CD14-positive monocyte (primary cell): ENCODE results near the gene EYS. TPM values are rescaled to one million over a fixed set of nuclear protein-coding genes. Genes with fewer than 3 reads are reported as not detected.

Experiments
- DNase-seq, 3 donors: peaks; one replicate each; pipeline ENCODE4 v3.0.0-alpha.2; 2011 to 2022
- H2AFZ ChIP-seq: 2 replicates; pipeline ENCODE4 v1.6.0; 2012; ENCODE audit warnings: mild to moderate bottlenecking, low read depth, low read length, inconsistent platforms; ENCODE audit not compliant: insufficient read depth, poor library complexity, severe bottlenecking
- H3K27ac ChIP-seq, 2 donors: 1 replicate in 1 of 2; 2 replicates in 1 of 2; pipeline ENCODE4 v1.5.1; 2012 to 2013; ENCODE audit warnings: low read length in 2 of 2, control low read depth in 1 of 2, inconsistent platforms in 1 of 2, low read depth in 1 of 2, mild to moderate bottlenecking in 1 of 2
- H3K27me3 ChIP-seq, 2 donors: one replicate each; pipeline versions ENCODE4 v1.6.0 to v1.6.1; 2011 to 2013; ENCODE audit warnings: low read length in 2 of 2; ENCODE audit not compliant: control insufficient read depth in 2 of 2, insufficient read depth in 2 of 2
- H3K36me3 ChIP-seq, 2 donors: replicated peaks in 1 of 2; 1 replicate in 1 of 2; 2 replicates in 1 of 2; pipeline versions ENCODE4 v1.5.1 to v1.6.1; 2012 to 2013; ENCODE audit warnings: low read length in 2 of 2, control low read depth in 1 of 2, inconsistent platforms in 1 of 2, mild to moderate bottlenecking in 1 of 2; ENCODE audit not compliant: insufficient read depth in 2 of 2, control insufficient read depth in 1 of 2
- H3K4me1 ChIP-seq, 2 donors: 1 replicate in 1 of 2; 2 replicates in 1 of 2; pipeline versions ENCODE4 v1.5.1 to v1.6.1; 2012 to 2013; ENCODE audit warnings: low read length in 2 of 2, control low read depth in 1 of 2, inconsistent platforms in 1 of 2, mild to moderate bottlenecking in 1 of 2, moderate library complexity in 1 of 2; ENCODE audit not compliant: insufficient read depth in 2 of 2, control insufficient read depth in 1 of 2
- H3K4me2 ChIP-seq: replicated peaks from 2 replicates; pipeline ENCODE3; 2012; ENCODE audit warnings: low read length, moderate library complexity, mild to moderate bottlenecking; ENCODE audit not compliant: poor library complexity, severe bottlenecking; ENCODE audit errors: extremely low read depth
- H3K4me3 ChIP-seq, 3 experiments: fragments of 200-600 bp in 1 of 3; sonication (generic) in 1 of 3; replicated peaks in 1 of 3; 1 replicate in 2 of 3; 2 replicates in 1 of 3; pipeline ENCODE4 v1.5.1; 2011 to 2013; ENCODE audit warnings: low read length in 3 of 3, mild to moderate bottlenecking in 3 of 3, control low read depth in 2 of 3, low read depth in 2 of 3, inconsistent platforms in 1 of 3, moderate library complexity in 1 of 3
- H3K79me2 ChIP-seq: 2 replicates; pipeline ENCODE4 v1.6.0; 2012; ENCODE audit warnings: mild to moderate bottlenecking, control low read depth, inconsistent platforms, low read length, moderate library complexity; ENCODE audit not compliant: insufficient read depth
- H3K9ac ChIP-seq: 2 replicates; pipeline ENCODE4 v1.6.0; 2017; ENCODE audit warnings: low read length, mild to moderate bottlenecking; ENCODE audit not compliant: insufficient read depth, poor library complexity, severe bottlenecking
- H3K9me3 ChIP-seq, 2 donors: replicated peaks in 1 of 2; 1 replicate in 1 of 2; 2 replicates in 1 of 2; pipeline versions ENCODE4 v1.5.1 to v1.6.1; 2012 to 2013; ENCODE audit warnings: low read length in 2 of 2, control low read depth in 1 of 2; ENCODE audit not compliant: control insufficient read depth in 1 of 2, insufficient read depth in 1 of 2
- H4K20me1 ChIP-seq: 2 replicates; pipeline ENCODE4 v1.6.0; 2012; ENCODE audit warnings: mild to moderate bottlenecking, low read length, control low read depth, moderate library complexity; ENCODE audit not compliant: insufficient read depth
- H3K27ac Mint-ChIP-seq, 7 donors: one replicate each; pipeline ENCODE4 v1.8.0; 2020; ENCODE audit warnings: mild to moderate bottlenecking in 7 of 7, mixed read lengths in 7 of 7, moderate library complexity in 6 of 7, inconsistent platforms in 2 of 7
- H3K27me3 Mint-ChIP-seq, 3 donors: one replicate each; pipeline ENCODE4 v1.8.0; 2021 to 2022; ENCODE audit warnings: low read depth in 3 of 3, mild to moderate bottlenecking in 3 of 3, mixed read lengths in 3 of 3, moderate library complexity in 3 of 3, inconsistent platforms in 1 of 3
- H3K36me3 Mint-ChIP-seq, 2 donors: one replicate each; pipeline ENCODE4 v1.8.0; 2020; ENCODE audit warnings: mixed read lengths in 2 of 2, inconsistent platforms in 1 of 2, mild to moderate bottlenecking in 1 of 2
- H3K4me1 Mint-ChIP-seq: one replicate; pipeline ENCODE4 v1.8.0; 2020; ENCODE audit warnings: mild to moderate bottlenecking, mixed read lengths
- H3K4me3 Mint-ChIP-seq, 2 donors: one replicate each; pipeline ENCODE4 v1.8.0; 2020; ENCODE audit warnings: mild to moderate bottlenecking in 2 of 2, mixed read lengths in 2 of 2, moderate library complexity in 1 of 2
- H3K9me3 Mint-ChIP-seq, 7 donors: one replicate each; pipeline ENCODE4 v1.8.0; 2020 to 2022; ENCODE audit warnings: mixed read lengths in 7 of 7, mild to moderate bottlenecking in 6 of 7, moderate library complexity in 6 of 7, inconsistent platforms in 2 of 7
- CTCF ChIP-seq: fragments of 200-600 bp; IDR thresholded peaks from one replicate; pipeline ENCODE4 v1.8.0; 2022; ENCODE audit warnings: antibody characterized with exemption, mild to moderate bottlenecking
- WGBS: methylation state at CpG from one replicate; pipeline ENCODE4 v1.1.5; 2013; ENCODE audit warnings: missing lambda C conversion rate; ENCODE audit not compliant: insufficient coverage; 5-methylcytosine and 5-hydroxymethylcytosine counted together
- intact Hi-C, 2 donors: fragments of 100-400 bp; cut with micrococcal nuclease; formaldehyde crosslinking; loops; one replicate each; pipeline versions ENCODE4 v1.15.0 to v1.15.1; 2023
- polyA plus RNA-seq, 3 donors: library from polyadenylated mRNA; depleted of rRNA in 1 of 3; unstranded in 2 of 3; stranded (reverse) in 1 of 3; fragments of 300-500 nt in 2 of 3; fragments of >200 nt in 1 of 3; fragmentation: Illumina TruSeq in 2 of 3; gene quantifications; 1 replicate in 2 of 3; 2 replicates in 1 of 3; pipeline ENCODE4 v1.2.3, GENCODE V29; 2012 to 2021

The EYS gene
- polyA plus RNA-seq, 3 donors: 0.01 to 0.03 TPM; not detected in 1

DNA sequence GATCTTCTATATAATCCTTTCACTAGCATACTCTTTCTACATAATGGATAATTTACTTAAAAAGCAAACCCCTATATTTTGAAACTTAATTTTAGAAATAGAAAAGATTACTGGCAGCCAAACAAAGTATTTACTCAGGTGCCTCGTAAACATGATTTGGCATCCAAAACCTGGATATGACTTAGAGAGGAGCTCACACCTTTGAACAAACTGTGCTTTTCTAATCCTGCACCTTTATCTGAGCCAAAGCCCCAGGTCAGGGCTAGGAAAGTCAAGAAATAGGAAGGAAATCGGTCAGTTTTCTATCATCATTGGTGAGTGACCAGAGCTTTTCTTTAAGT is 1900.5 kb downstream of the EYS start:
- H3K36me3 ChIP-seq: no peaks in the 10 kb centered on the region
- intact Hi-C loops: loop anchor here (2.0 to 10.0 kb wide), 2 partner anchors 234 to 462 kb away; partner anchors contain the start of genes LOC128125822 (in 1 of the 2) and PTP4A1 (in 1 of the 2)
- peak overlapping the region; percentile 69 for H2AFZ ChIP-seq
- H3K9ac ChIP-seq: peak overlapping the region; percentile 61
- peak overlapping the region; percentile 21 to 77 (median 71) for H3K4me3 ChIP-seq
- H3K27ac ChIP-seq: peak overlapping the region; percentile 65 to 99
- Mint-ChIP-seq H3K27me3 (no peaks in the 10 kb centered on the region), H3K36me3 (peaks cover 10 to 13% of the 10 kb centered on the region in 2 donors), H3K4me3 (peak overlapping the region; percentile 66 to 84), H3K4me1 (peaks cover 50% of the 10 kb centered on the region), H3K9me3 (peaks cover 0 to 2% (median 0%) of the 10 kb centered on the region in 7 donors), H3K27ac (peak overlapping the region; percentile 95 to 99 (median 98))
- H3K27me3 ChIP-seq: no peaks in the 10 kb centered on the region
- DNase-seq: no peak
- TF ChIP-seq CTCF: no peak
- peaks cover 47 to 59% of the 10 kb centered on the region in 2 donors for H3K4me1 ChIP-seq
- H3K9me3 ChIP-seq: no peaks in the 10 kb centered on the region
- H3K4me2 ChIP-seq: peak overlapping the region; percentile 77
- H3K79me2 ChIP-seq: peaks cover 9% of the 10 kb centered on the region
- H4K20me1 ChIP-seq: no peaks in the 10 kb centered on the region
- 17% methylated on average over 2 of the region's 2 CpGs for WGBS

DNA sequence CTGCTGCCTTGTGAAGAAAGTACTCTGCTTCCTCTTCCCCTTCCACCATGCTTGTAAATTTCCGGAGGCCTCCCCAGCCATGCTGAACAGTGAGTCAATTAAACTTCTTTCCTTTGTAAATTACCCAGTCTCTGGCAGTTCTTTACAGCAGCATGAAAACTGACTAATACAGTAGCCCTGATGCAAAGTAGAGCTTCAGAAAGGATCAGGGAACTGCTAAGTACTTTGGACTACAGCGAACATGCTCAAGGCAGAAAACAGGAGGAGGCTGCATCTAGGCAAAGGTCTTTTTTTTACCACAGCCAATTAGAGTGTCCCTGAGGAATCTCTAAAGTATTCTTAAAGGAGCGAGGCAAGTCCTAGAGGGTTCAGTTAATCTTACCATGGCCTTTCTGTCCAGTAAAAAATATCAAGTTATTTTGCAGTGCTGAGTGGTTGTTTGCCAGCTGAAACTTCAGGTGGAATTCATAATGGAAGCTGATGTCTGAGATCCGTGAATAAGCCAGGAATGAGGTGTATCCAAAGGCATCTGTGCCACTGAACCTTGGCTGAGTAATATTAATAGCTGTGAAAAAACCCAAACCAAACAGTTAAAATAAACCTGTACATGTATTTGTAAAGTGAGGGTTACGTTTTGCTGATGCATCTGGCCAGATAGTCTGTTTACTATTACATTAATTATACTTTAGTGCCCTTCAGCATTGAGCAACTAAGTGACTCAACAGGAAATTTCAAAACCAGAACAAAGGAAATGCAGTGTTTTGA is 1901.0 kb downstream of the EYS start:
- H4K20me1 ChIP-seq: no peaks in the 10 kb centered on the region
- Mint-ChIP-seq H3K27ac (peak overlapping the region; percentile 95 to 99 (median 98)), H3K27me3 (no peaks in the 10 kb centered on the region), H3K4me1 (peaks cover 51% of the 10 kb centered on the region), H3K36me3 (peaks cover 9 to 10% of the 10 kb centered on the region in 2 donors), H3K4me3 (peak overlapping the region; percentile 66 to 84), H3K9me3 (peaks cover 0 to 2% (median 0%) of the 10 kb centered on the region in 7 donors)
- H3K36me3 ChIP-seq: no peaks in the 10 kb centered on the region
- peak; percentile 79 to 94 (median 92) for DNase-seq
- H3K27ac ChIP-seq: peak overlapping the region; percentile 65 to 99
- WGBS: 45% methylated on average over 3 of the region's 5 CpGs
- H3K4me2 ChIP-seq: peak overlapping the region; percentile 77
- TF ChIP-seq CTCF: no peak
- peak overlapping the region; percentile 61 for H3K9ac ChIP-seq
- intact Hi-C loops: loop anchor here (2.0 to 10.0 kb wide), 2 partner anchors 233 to 461 kb away; partner anchors contain the start of genes LOC128125822 (in 1 of the 2) and PTP4A1 (in 1 of the 2)
- no peaks in the 10 kb centered on the region for H3K9me3 ChIP-seq
- peak overlapping the region; percentile 21 to 77 (median 71) for H3K4me3 ChIP-seq
- no peaks in the 10 kb centered on the region for H3K27me3 ChIP-seq
- peaks cover 47 to 59% of the 10 kb centered on the region in 2 donors for H3K4me1 ChIP-seq
- peak overlapping the region; percentile 37 for H2AFZ ChIP-seq
- peaks cover 9% of the 10 kb centered on the region for H3K79me2 ChIP-seq
